Measurements from ENCODE around the gene ACAT2. TPM values are rescaled to one million over a fixed set of nuclear protein-coding genes. Genes with fewer than 3 reads are reported as not detected.

Gene ACAT2
- total and polyA plus RNA-seq, 2 donors (not counting 1 experiment from before 2014, with no cell fraction given) = 6.5 to 31.1 TPM

DNA sequence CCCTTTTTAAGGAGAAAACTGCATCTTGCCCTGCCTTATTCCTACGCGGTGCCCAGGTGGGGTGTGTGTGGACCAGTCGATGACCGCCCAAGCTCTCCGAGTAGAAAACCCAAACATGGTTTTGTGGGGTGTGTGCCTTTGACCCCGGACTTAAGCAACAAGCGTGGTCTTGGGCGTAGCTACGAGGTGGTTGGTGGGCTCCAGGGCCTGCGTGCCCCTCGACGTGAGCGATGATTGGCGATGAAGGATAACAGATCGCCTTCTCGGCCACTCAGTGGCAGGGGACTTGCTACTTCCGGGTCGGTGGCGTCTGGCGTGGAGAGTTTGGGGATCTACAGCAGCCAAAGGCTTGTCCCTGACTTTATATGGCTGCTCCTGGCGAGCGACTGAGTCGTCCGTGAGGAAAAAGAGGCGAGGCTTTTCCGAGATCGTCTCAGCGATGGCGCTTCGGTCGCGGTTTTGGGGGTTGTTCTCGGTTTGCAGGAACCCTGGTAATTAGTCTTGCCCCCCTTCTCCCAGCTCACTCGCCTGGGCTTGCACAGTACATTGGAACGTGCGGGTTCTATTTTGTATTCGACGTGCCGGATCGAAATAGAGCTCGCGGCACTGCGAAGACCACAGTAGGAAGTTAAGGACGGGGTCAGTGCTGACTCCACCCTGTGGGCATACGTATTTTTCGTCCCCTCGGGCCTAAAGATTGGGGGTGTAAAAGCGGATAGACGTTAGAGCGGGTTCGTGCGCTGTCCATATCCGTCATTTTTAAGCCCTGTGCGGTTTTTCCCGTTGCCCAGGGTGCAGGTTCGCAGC is 28.5 kb downstream of the ACAT2 start, which contains the start of gene MRPL18:
Gene MRPL18 (plus strand): TSS at position 319 of the 807 bp plus-strand sequence. CDS start 121 bp downstream, at position 440.
- Mint-ChIP-seq H3K9me3 (ENCODE audit: insufficient read depth) (no peaks in the 10 kb centered on the region), H3K27ac (peak within 1 kb of the TSS; percentile 95), H3K27me3 (no peaks in the 10 kb centered on the region), H3K4me1 (peaks cover 51% of the 10 kb centered on the region), H3K4me3 (peak within 1 kb of the TSS; percentile 100)
- Histone ChIP-seq H3K79me2 (ENCODE audit: control insufficient read depth, insufficient read depth, low read length) (peaks cover 75% of the 10 kb centered on the region), H3K4me3 (ENCODE audit: control extremely low read depth in 1 of 5, extremely low read depth in 1 of 5, insufficient read depth in 1 of 5, low read depth in 2 of 5, low read length in 4 of 5) (peak within 1 kb of the TSS; percentile 70 to 98 (median 93)), H3K27ac (ENCODE audit: low read length in 2 of 2) (peak within 1 kb of the TSS; percentile 70 to 96), H3K4me2 (replicated peaks; ENCODE audit: low read depth, low read length, poor library complexity, severe bottlenecking) (peak within 1 kb of the TSS; percentile 81), H3K4me1 (ENCODE audit: control insufficient read depth in 2 of 2, insufficient read depth in 2 of 2, low read length in 2 of 2) (peaks cover 30 to 32% of the 10 kb centered on the region in 2 donors), H3K36me3 (replicated peaks in 1 of 2; ENCODE audit: control extremely low read depth in 1 of 2, control insufficient read depth in 1 of 2, extremely low read depth in 1 of 2, insufficient read depth in 2 of 2, low read length in 1 of 2) (peaks cover 7 to 55% of the 10 kb centered on the region in 2 experiments), H3K9ac (ENCODE audit: low read length) (peak within 1 kb of the TSS; percentile 79), H2AFZ (ENCODE audit: insufficient read depth, low read depth, low read length, poor library complexity, severe bottlenecking) (peak within 1 kb of the TSS; percentile 80), H3K27me3 (replicated peaks in 1 of 4; ENCODE audit: control extremely low read depth in 1 of 4, control insufficient read depth in 3 of 4, insufficient read depth in 4 of 4, low read length in 3 of 4) (no peaks in the 10 kb centered on the region), H4K20me1 (ENCODE audit: control insufficient read depth, insufficient read depth, low read length, poor library complexity, severe bottlenecking) (peaks cover 54% of the 10 kb centered on the region), H3K9me3 (ENCODE audit: control extremely low read depth in 1 of 3, control insufficient read depth in 2 of 3, insufficient read depth in 1 of 3, low read length in 2 of 3) (no peaks in the 10 kb centered on the region)
- ChIA-PET POLR2A (interaction anchor here (0.6 to 3.5 kb wide), 11 partner anchors 13 to 178 kb away, joined by 3 to 28 read pairs (median 4); partner anchors contain the start of genes ACAT2, SOD2 and WTAP), CTCF (interaction anchor here (0.5 to 3.0 kb wide), 10 partner anchors 20 to 132 kb away, joined by 3 to 13 read pairs (median 4); partner anchors contain the start of genes ACAT2, SOD2 and WTAP)
- no peak for TF ChIP-seq EZH2 (IDR thresholded peaks at IDR 0.05; ENCODE audit: borderline replicate concordance, insufficient read depth, low read depth, low read length, poor library complexity, severe bottlenecking)
- TF ChIP-seq CTCF (IDR thresholded peaks at IDR 0.05) = no peak
- ATAC-seq (ENCODE audit: low read depth) (peak; percentile 78), DNase-seq (peak; percentile 94)
- WGBS (ENCODE audit: insufficient coverage) = under 1% methylated on average over 56 of the region's 56 CpGs
- intact Hi-C loops (cut with micrococcal nuclease) = loop anchor here (2.0 kb wide), 1 partner anchor 182 kb away; no protein-coding TSS in a partner anchor
